Activated B cell treated with CpG ODN at 0.5 μM for 24 hours (primary cell): ENCODE measurements around the gene SH2D5. TPM values are rescaled to one million over a fixed set of nuclear protein-coding genes. Genes with fewer than 3 reads are reported as not detected.

Experiments used
- ATAC-seq: fragments of 200-7000 bp; cut with Tn5 transposase; one replicate; pipeline ENCODE4 v1.10.0; 2021; ENCODE audit warnings: low read depth, mild to moderate bottlenecking, moderate library complexity
- CTCF ChIA-PET: fragments of 350-600 bp; sonication (Branson Sonifier 250); formaldehyde crosslinking; loops from one replicate; lab custom pipeline; 2021; ENCODE audit warnings: antibody characterized with exemption; lab: Charles Lee
- POLR2A ChIA-PET: fragments of 350-600 bp; sonication (Branson Sonifier 250); formaldehyde crosslinking; loops from one replicate; lab custom pipeline; 2021; ENCODE audit warnings: antibody characterized with exemption; lab: Charles Lee
- DNase-seq: peaks from one replicate; pipeline ENCODE4 v3.0.0; 2022
- H3K27ac Mint-ChIP-seq: one replicate; pipeline ENCODE4 v1.8.0; 2020; ENCODE audit warnings: mixed read lengths
- H3K27me3 Mint-ChIP-seq: one replicate; pipeline ENCODE4 v1.8.0; 2021; ENCODE audit warnings: mixed read lengths
- H3K36me3 Mint-ChIP-seq: one replicate; pipeline ENCODE4 v1.8.0; 2021; ENCODE audit warnings: low read depth, mixed read lengths
- H3K4me1 Mint-ChIP-seq: one replicate; pipeline ENCODE4 v1.8.0; 2021; ENCODE audit warnings: mixed read lengths
- H3K4me3 Mint-ChIP-seq: one replicate; pipeline ENCODE4 v1.8.0; 2020; ENCODE audit warnings: mild to moderate bottlenecking, mixed read lengths
- H3K9me3 Mint-ChIP-seq: one replicate; pipeline ENCODE4 v1.8.0; 2020; ENCODE audit warnings: mixed read lengths
- intact Hi-C: fragments of 100-400 bp; cut with micrococcal nuclease; formaldehyde crosslinking; loops from one replicate; pipeline ENCODE4 v1.15.1; 2024
- total RNA-seq: library from RNA; stranded (reverse); gene quantifications from 2 replicates; pipeline ENCODE4 v1.2.3, GENCODE V29; 2022
- TF ChIP-seq, protein P1 (sequence below): fragments of 200-600 bp; IDR thresholded peaks from one replicate; pipeline ENCODE4 v1.8.0; 2022; ENCODE audit warnings: antibody characterized with exemption, mild to moderate bottlenecking

The SH2D5 gene
- total RNA-seq, 1 donor from 2014 or later, result 0.89 TPM

DNA sequence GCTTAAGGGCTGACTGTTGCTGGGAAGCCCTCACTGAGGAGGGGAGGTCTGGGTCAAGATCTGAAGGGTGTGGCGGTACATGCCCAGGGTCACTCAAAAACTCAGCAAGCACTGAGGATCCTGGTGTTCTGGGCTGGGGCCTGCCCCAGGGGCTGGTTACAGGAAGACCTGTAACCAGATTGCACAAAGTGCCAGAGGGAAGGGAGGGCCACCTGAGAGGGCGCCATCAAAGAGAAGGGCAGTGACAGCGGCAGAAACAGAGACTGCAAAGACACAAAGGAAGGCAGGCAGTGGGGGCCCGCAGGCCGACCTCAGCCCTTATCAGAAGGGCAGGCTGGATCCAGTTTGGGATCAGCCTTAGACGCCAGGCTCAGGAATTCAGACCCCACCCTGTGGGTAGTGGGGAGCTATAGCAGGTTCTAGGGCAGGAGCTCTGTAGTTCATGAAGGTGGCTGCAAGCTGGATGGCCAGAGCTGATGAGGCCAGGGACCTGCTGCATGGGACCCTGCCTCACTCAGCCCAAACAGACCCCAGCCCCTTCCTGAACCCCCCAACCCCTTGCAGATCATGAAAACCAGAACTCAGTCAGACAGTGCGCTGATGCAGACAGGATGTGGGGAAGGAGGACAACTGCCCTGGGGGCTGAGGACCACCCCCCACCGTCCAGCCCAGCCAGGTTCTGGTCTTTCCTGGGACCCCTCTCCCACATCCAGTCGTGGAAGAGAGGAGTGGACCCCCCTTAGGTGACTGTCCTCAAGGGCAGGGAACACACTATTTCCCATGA lies 3.9 kb downstream of the SH2D5 start:
- no peak for ATAC-seq
- intact Hi-C loops, result loop anchor here (1.0 kb wide), 1 partner anchor 67 kb away; the partner anchor contains the start of gene DDOST
- POLR2A ChIA-PET, result no interaction called here
- TF ChIP-seq, protein P1, sequence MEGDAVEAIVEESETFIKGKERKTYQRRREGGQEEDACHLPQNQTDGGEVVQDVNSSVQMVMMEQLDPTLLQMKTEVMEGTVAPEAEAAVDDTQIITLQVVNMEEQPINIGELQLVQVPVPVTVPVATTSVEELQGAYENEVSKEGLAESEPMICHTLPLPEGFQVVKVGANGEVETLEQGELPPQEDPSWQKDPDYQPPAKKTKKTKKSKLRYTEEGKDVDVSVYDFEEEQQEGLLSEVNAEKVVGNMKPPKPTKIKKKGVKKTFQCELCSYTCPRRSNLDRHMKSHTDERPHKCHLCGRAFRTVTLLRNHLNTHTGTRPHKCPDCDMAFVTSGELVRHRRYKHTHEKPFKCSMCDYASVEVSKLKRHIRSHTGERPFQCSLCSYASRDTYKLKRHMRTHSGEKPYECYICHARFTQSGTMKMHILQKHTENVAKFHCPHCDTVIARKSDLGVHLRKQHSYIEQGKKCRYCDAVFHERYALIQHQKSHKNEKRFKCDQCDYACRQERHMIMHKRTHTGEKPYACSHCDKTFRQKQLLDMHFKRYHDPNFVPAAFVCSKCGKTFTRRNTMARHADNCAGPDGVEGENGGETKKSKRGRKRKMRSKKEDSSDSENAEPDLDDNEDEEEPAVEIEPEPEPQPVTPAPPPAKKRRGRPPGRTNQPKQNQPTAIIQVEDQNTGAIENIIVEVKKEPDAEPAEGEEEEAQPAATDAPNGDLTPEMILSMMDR, result no peak
- Mint-ChIP-seq H3K27ac (no peak overlapping the region), H3K4me3 (no peak overlapping the region), H3K36me3 (no peaks in the 10 kb centered on the region), H3K9me3 (no peaks in the 10 kb centered on the region), H3K27me3 (peaks cover 11% of the 10 kb centered on the region), H3K4me1 (peaks cover 24% of the 10 kb centered on the region)
- no peak for DNase-seq
- CTCF ChIA-PET, result no interaction called here

DNA sequence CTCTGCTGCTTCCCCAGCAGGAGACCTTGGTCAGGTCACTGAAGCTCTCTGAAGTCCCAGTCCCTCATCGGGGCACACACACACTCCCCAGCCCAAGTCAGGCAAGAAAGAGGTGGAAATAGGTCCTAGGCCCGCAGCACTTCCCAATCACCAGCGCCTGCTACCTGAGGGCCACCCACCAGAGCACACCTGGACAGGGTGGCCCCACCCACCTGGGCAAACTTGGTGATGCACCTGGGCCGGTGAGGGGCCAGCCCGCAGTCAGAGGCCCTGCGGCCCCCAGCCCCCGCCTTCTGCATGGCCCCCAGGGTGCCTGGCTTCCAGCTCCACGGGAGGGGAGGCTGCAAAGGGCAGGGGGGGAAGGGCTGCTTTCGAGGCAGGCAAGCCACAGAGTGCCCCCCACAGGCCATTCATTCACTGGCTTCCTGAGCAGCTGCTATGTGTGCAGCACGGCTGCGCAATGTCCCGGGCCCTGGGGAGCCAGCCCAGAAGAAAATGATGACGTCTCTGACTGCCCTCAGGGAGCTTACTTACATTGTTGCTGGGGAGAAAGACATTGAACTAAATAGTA lies 4.7 kb downstream of the SH2D5 start:
- ATAC-seq (no peak), DNase-seq (no peak)
- H3K4me1 Mint-ChIP-seq, result peaks cover 17% of the 10 kb centered on the region
- no peaks in the 10 kb centered on the region for H3K36me3 Mint-ChIP-seq
- ChIA-PET CTCF (no interaction called here), POLR2A (no interaction called here)
- peaks cover 11% of the 10 kb centered on the region for H3K27me3 Mint-ChIP-seq
- no peaks in the 10 kb centered on the region for H3K9me3 Mint-ChIP-seq
- TF ChIP-seq, protein P1, result no peak
- intact Hi-C loops, result no loop called here
- no peak overlapping the region for H3K27ac Mint-ChIP-seq
- no peak overlapping the region for H3K4me3 Mint-ChIP-seq

DNA sequence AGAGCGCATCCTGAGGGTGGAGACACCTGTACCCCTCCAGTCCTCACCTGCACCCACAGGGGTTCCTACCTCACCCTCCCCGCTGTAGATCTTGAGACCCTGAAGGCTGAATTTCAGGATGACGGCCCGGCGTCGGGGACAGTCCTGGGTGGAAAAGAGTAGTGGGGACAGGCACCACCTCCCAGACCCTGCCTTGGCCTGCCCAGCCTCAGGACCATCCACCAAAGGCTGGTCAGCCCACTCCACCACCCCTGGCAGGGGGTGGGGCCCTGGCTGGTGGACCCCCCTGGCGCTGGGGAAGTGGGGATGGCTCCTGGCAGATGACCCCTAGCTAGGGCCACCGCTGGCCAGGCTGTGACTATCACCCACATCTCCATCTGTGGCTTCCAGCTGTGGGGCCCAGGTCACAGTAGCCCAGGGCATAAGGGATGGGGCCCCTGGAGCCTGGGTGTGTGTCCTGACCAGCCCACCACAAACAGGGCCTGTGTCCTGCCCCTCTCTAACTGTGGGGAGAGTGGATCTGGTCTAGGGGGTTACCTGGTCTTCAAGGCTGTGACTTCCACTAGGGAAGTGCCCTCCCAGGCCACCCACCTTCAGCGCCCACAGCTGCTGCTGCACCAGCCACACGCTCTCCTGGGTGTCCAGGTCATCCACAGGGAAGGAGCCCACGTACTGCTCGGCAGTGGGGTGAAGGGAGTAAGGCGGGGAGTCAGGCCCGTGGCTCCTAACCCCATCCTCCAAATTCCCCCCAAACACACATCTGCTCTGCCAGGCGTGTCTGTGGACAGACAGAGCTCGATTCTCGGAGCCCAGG lies 5.4 kb downstream of the SH2D5 start:
- ChIA-PET CTCF (no interaction called here), POLR2A (no interaction called here)
- TF ChIP-seq, protein P1, result no peak
- no peak overlapping the region for H3K4me3 Mint-ChIP-seq
- DNase-seq (no peak), ATAC-seq (no peak)
- no peaks in the 10 kb centered on the region for H3K36me3 Mint-ChIP-seq
- no peaks in the 10 kb centered on the region for H3K9me3 Mint-ChIP-seq
- no peak overlapping the region for H3K27ac Mint-ChIP-seq
- peaks cover 11% of the 10 kb centered on the region for H3K27me3 Mint-ChIP-seq
- intact Hi-C loops, result no loop called here
- H3K4me1 Mint-ChIP-seq, result peaks cover 11% of the 10 kb centered on the region

DNA sequence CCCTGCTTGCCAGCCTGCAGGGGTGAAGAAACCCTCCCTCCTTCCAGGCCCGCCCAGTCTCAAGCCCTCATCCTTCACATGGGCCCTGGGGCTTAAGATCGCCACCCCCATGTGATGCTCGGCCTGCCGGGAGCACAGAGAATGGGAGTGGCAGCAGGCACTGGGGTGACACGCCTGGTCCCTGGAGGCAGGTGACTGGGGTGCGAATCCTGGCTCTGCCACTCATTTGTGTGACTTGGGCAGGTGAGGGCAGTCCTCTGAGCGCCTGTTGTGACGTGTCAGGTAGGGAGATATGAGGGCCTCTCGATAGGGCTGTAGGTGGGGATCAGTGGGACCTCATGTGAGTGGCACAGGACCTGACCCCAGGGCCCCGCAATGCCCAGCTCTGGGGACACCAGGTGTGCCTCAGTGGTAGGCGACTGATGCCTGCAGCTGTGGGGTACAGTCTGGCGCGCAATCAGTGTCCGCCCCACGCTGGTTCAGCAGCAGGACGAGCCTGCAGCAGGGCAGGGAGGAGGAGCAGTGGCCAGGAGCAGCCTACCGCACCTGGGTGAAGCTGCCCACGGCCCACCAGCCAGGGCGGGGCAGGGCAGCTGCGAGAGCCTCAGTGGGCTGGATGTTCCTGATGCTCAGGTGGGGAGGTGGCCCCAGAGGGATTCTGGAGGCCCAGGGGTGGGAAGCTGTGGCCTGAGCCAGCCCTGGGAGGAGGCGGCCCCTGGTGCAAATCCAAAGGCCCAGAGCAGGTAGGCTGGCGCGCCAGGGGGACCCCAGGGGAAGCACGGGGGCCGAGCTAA lies 6.2 kb downstream of the SH2D5 start:
- Mint-ChIP-seq H3K27ac (no peak overlapping the region), H3K36me3 (no peaks in the 10 kb centered on the region), H3K27me3 (peaks cover 11% of the 10 kb centered on the region), H3K4me1 (peaks cover 9% of the 10 kb centered on the region), H3K4me3 (no peak overlapping the region), H3K9me3 (no peaks in the 10 kb centered on the region)
- CTCF ChIA-PET, result no interaction called here
- POLR2A ChIA-PET, result no interaction called here
- no peak for ATAC-seq
- TF ChIP-seq, protein P1, result no peak
- intact Hi-C loops, result no loop called here
- DNase-seq, result no peak
